Right atrium auricular region (tissue), 2 donors: Measurements from ENCODE around the gene ZDHHC11B. TPM values are rescaled to one million over a fixed set of nuclear protein-coding genes. Genes with fewer than 3 reads are reported as not detected.
"Not testable (repeated sequence)": the region's sequence is repeated elsewhere in the genome, so short reads cannot be mapped to it uniquely, and the experiment has no call there.

Experiments used
- DNase-seq: peaks from one replicate; pipeline ENCODE4 v3.0.0-alpha.2; 2019; ENCODE audit warnings: low spot score
- H3K27ac ChIP-seq, 2 donors: fragments of 200-600 bp; sonication (generic); 1 replicate in 1 of 2; 2 replicates in 1 of 2; pipeline ENCODE4 v1.5.1; 2016 to 2019
- H3K27me3 ChIP-seq, 2 donors: fragments of 200-600 bp; sonication (generic); one replicate each; pipeline versions ENCODE4 v1.5.1 to v1.6.0; 2017 to 2019
- H3K36me3 ChIP-seq: fragments of 200-600 bp; sonication (generic); one replicate; pipeline ENCODE4 v1.5.1; 2016
- H3K4me1 ChIP-seq, 2 donors: fragments of 200-600 bp; sonication (generic); one replicate each; pipeline versions ENCODE4 v1.5.1 to v1.6.0; 2017 to 2019
- H3K4me3 ChIP-seq, 2 donors: fragments of 200-600 bp; sonication (generic); 1 replicate in 1 of 2; 2 replicates in 1 of 2; pipeline ENCODE4 v1.5.1; 2017 to 2019; ENCODE audit warnings: mild to moderate bottlenecking in 1 of 2, moderate library complexity in 1 of 2
- H3K9me3 ChIP-seq, 2 donors: fragments of 200-600 bp; sonication (generic); one replicate each; pipeline ENCODE4 v1.5.1; 2019
- total RNA-seq, 2 donors: library from RNA; depleted of rRNA; stranded (reverse); fragments of >200 nt; gene quantifications; one replicate each; pipeline ENCODE4 v1.1.0, GENCODE V29; 2016
- TF ChIP-seq, protein P1 (sequence below), 2 donors: fragments of 200-600 bp; sonication (generic); IDR thresholded peaks; one replicate each; pipeline ENCODE4 v1.5.1; 2019; ENCODE audit warnings: antibody characterized with exemption in 2 of 2

Gene ZDHHC11B
- total RNA-seq, 2 donors from 2014 or later: 4.0 to 7.5 TPM

DNA sequence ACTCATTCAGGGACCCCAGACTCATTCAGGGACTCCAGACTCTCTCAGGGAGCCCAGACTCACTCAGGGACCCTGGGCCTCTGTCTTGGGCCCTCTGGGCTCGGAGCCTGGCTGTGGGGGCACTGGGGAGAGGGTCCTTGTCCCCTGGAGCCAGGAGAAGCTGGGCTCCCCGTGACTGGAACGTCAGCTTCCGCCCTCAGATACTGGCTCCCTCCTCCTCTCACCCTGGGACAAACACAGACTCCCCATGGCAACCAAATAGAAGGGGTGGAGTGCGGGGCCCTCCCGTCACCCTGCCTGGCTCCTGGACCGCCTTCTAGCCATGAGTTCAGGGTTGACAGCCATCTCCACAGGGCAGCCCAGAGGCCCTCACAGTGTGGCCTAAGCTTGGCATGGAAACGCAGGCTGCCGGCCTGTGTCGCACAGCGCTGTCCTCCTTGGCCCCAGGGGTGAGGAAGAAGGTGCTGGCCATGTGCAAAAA, 27.6 kb downstream of the ZDHHC11B start:
- Histone ChIP-seq H3K27me3 (no peaks in the 10 kb centered on the region), H3K9me3 (no peaks in the 10 kb centered on the region), H3K4me1 (peaks cover 0 to 59% of the 10 kb centered on the region in 2 donors), H3K4me3 (no peak overlapping the region), H3K36me3 (no peaks in the 10 kb centered on the region), H3K27ac (peak overlapping the region; percentile 82 to 84)
- TF ChIP-seq, protein P1, sequence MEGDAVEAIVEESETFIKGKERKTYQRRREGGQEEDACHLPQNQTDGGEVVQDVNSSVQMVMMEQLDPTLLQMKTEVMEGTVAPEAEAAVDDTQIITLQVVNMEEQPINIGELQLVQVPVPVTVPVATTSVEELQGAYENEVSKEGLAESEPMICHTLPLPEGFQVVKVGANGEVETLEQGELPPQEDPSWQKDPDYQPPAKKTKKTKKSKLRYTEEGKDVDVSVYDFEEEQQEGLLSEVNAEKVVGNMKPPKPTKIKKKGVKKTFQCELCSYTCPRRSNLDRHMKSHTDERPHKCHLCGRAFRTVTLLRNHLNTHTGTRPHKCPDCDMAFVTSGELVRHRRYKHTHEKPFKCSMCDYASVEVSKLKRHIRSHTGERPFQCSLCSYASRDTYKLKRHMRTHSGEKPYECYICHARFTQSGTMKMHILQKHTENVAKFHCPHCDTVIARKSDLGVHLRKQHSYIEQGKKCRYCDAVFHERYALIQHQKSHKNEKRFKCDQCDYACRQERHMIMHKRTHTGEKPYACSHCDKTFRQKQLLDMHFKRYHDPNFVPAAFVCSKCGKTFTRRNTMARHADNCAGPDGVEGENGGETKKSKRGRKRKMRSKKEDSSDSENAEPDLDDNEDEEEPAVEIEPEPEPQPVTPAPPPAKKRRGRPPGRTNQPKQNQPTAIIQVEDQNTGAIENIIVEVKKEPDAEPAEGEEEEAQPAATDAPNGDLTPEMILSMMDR (IDR thresholded peaks at IDR 0.05): no peak
- peak; percentile 87 for DNase-seq

DNA sequence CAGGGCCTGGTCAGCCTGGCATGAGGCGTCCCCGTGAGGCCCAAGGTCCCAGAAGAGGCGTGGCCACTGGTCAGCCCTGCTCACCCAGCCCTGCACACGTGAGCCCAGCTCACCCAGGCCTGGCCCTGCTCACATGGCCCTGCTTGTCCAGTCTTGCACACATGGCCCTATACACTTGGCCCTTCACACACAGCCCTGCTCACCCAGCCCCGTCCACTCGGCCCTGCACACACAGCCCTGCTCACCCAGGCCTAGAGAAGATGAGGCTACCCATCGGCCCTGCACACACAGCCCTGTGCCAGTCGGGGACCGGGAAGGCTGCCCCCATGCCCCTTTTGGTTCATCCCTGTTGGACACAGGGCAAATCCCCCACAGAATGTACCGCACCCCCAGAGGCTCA, 28.4 kb downstream of the ZDHHC11B start:
- peak; percentile 59 for DNase-seq
- TF ChIP-seq, protein P1 (IDR thresholded peaks at IDR 0.05): no peak
- Histone ChIP-seq H3K27ac (peak overlapping the region; percentile 82 to 84), H3K4me3 (no peak overlapping the region), H3K36me3 (no peaks in the 10 kb centered on the region), H3K4me1 (peaks cover 0 to 52% of the 10 kb centered on the region in 2 donors), H3K9me3 (no peaks in the 10 kb centered on the region), H3K27me3 (no peaks in the 10 kb centered on the region)

DNA sequence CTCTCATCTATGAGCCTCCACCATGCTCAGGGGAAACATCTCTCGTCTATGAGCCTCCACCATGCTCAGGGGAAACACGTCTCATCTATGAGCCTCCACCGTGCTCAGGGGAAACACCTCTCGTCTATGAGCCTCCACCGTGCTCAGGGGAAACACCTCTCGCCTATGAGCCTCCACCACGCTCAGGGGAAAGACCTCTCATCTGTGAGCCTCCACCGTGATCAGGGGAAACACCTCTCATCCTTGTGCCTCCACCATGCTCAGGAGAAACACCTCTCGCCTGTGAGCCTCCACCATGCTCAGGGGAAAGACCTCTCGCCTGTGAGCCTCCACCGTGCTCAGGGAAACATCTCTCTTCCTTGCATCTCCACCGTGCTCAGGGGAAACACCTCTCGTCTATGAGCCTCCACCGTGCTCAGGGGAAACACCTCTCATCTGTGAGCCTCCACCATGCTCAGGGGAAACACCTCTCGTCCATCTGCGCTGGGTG, 30.3 kb downstream of the ZDHHC11B start:
- not testable (repeated sequence) for H3K36me3 ChIP-seq, H3K27ac ChIP-seq, DNase-seq, H3K27me3 ChIP-seq, H3K9me3 ChIP-seq, H3K4me3 ChIP-seq
- H3K4me1 ChIP-seq: peaks cover 0 to 32% of the 10 kb centered on the region in 2 donors

DNA sequence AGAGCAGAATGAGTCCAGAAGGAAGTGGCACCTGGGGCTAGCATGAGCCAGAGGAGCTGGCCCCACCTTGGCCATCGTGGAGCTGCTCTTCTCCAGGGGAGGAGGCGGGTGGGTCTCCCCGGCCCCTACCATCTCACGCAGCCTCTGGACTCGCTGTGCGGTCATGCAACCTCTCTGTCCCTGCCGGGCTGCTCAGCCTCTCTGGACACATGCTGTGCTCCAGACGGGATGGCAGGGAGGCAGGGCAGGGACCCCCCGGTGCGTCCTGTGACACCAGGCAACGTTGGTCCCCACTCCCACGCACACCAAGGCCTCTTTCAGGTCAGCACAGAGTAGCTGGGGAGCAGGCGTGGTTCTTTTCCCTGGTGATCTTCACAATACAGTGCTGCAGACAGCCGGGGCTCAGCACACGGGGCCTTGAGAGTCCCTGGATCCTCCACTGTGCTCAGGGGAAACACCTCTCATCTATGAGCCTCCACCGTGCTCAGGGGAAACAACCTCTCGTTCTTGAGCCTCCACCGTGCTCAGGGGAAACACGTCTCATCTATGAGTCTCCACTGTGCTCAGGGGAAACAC, 30.9 kb downstream of the ZDHHC11B start:
- H3K4me1 ChIP-seq: peaks cover 0 to 27% of the 10 kb centered on the region in 2 donors
- DNase-seq, H3K36me3 ChIP-seq, H3K27ac ChIP-seq, H3K27me3 ChIP-seq, H3K4me3 ChIP-seq, H3K9me3 ChIP-seq: not testable (repeated sequence)

DNA sequence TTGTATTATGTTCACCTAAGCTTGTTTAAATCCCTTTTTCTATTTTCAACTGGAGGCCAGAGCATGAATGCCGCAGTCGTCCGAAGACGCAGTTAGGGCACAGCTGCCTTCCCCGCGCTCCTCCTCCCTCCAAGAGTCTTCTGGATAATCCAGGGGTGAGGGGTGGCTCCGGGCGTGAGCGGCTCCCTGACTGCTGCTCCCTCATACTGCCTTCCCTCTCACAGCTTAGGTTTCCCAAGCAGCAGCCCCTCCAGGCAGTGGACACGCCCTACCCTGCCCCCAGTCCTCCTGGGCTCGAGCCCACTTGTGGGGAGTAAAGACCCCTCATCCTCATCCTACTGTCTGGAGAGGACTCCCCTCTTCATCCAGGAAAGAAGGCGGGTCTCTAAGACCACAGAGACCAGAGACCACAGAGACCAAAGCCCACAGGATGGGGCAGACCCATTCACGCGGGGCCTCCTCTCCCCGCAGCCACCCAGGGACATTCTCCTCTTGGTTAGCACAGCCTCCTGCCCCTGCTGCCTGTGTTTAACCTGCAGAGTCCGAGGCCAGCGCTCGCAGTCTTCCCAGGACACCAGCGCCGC, 31.9 kb downstream of the ZDHHC11B start:
- peaks cover 0 to 16% of the 10 kb centered on the region in 2 donors for H3K4me1 ChIP-seq
- not testable (repeated sequence) for H3K27ac ChIP-seq, H3K27me3 ChIP-seq, H3K36me3 ChIP-seq, H3K4me3 ChIP-seq, DNase-seq, H3K9me3 ChIP-seq

DNA sequence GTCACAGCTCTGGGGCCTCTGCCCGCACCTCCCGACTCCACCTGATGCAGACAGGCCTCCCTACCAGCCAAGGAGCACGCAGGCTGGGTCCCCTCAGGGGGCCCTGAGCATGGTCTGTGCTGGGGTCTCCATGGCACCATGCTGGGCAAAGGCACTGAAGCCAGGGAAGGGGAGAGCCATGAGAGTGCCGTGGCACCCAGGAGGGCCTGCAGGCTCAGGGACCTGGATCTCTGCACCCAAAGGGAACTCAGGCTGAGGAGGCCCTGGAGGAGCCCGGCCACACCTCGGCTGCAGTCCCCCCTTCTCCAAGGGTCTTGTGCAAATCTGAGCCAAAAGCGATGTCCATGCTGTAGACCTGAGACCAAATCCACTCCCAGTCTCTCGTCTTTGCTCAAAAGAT, 32.5 kb downstream of the ZDHHC11B start:
- not testable (repeated sequence) for H3K27ac ChIP-seq, H3K36me3 ChIP-seq, H3K4me3 ChIP-seq, H3K27me3 ChIP-seq, DNase-seq, H3K9me3 ChIP-seq
- peaks cover 0 to 10% of the 10 kb centered on the region in 2 donors for H3K4me1 ChIP-seq

DNA sequence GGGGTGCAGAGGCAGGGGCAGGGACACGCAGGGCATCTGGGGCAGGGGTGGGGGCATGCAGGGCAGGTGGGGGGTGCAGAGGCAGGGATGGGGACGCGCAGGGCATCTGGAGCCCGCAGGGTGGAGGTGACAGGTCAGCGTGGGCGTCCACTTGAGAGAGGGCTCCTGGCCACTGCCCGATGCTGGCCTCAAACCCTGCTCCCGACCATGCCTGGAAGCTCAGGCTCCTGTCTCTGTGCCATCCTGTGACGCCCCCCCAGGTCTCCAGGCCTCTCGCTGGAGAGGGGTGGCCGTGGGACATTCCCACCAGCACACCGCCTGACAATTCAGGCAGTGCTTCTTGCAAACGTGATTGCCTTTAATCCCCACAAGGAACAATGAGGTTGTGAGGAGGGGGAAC, 33.0 kb downstream of the ZDHHC11B start:
- no peaks in the 10 kb centered on the region for H3K27me3 ChIP-seq
- H3K36me3 ChIP-seq: no peaks in the 10 kb centered on the region
- peaks cover 0 to 6% of the 10 kb centered on the region in 2 donors for H3K4me1 ChIP-seq
- H3K9me3 ChIP-seq: no peaks in the 10 kb centered on the region
- no peak overlapping the region for H3K27ac ChIP-seq
- TF ChIP-seq, protein P1 (IDR thresholded peaks at IDR 0.05): no peak
- no peak overlapping the region for H3K4me3 ChIP-seq
- no peak for DNase-seq

DNA sequence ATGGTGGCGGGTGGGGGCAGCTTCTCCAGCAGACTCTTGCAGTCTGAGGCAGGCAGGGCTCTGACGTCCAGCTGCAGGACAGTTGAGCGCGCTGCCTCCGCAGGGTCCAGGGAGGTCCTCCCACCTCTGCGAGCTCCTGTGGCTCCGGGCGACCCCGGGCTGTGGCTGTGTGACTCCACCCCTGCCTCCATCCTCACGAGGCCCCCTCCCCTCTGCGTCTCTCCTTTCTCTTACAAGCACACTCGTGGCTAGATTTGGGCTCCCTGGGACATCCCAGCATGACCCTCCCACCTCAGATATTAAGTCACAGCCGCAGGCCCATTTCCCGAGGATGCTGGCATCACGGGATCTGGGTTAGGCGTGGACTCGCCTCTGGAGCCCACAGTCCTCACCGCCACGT, 34.3 kb downstream of the ZDHHC11B start:
- H3K36me3 ChIP-seq, H3K27me3 ChIP-seq, DNase-seq, H3K9me3 ChIP-seq, H3K4me3 ChIP-seq, H3K27ac ChIP-seq: not testable (repeated sequence)
- peaks cover 0 to 11% of the 10 kb centered on the region in 2 donors for H3K4me1 ChIP-seq
